H1 (cell line): Measurements from ENCODE around the gene MACROD2. TPM values are rescaled to one million over a fixed set of nuclear protein-coding genes. Genes with fewer than 3 reads are reported as not detected.

ENCODE experiments used
- CTCF ChIA-PET: fragments of 300-600 bp; sonication (Branson Sonifier 250); formaldehyde crosslinking; loops from one replicate; lab custom pipeline; 2021; ENCODE audit not compliant: partially characterized antibody; lab: Charles Lee
- POLR2A ChIA-PET: fragments of 300-600 bp; sonication (Branson Sonifier 250); formaldehyde crosslinking; loops from one replicate; lab custom pipeline; 2021; ENCODE audit warnings: inconsistent platforms; ENCODE audit not compliant: partially characterized antibody; lab: Charles Lee
- DNase-seq, 2 experiments: peaks; one replicate each; pipeline versions ENCODE4 v3.0.0 to v3.0.0-alpha.2; 2010 to 2022; ENCODE audit warnings: low spot score in 2 of 2, low read depth in 1 of 2, mixed read lengths in 1 of 2
- FAIRE-seq: peaks from 2 replicates; lab custom pipeline; 2011; peaks lifted over from hg19 to GRCh38; lab: Jason Lieb, UNC
- H2AFZ ChIP-seq: 2 replicates; pipeline ENCODE4 v1.8.1; 2012; ENCODE audit warnings: low read length, inconsistent platforms
- H2AK5ac ChIP-seq: 2 replicates; pipeline ENCODE4 v1.6.1; 2013; ENCODE audit warnings: low read depth, low read length
- H2BK120ac ChIP-seq: replicated peaks from 2 replicates; pipeline ENCODE3; 2013; ENCODE audit warnings: low read depth, low read length, inconsistent platforms
- H2BK12ac ChIP-seq: 2 replicates; pipeline ENCODE4 v1.6.1; 2013; ENCODE audit warnings: low read depth, low read length
- H2BK15ac ChIP-seq: 2 replicates; pipeline ENCODE4 v1.6.1; 2013; ENCODE audit warnings: low read length
- H2BK20ac ChIP-seq: 2 replicates; pipeline ENCODE4 v1.6.1; 2013; ENCODE audit warnings: low read length
- H2BK5ac ChIP-seq: 2 replicates; pipeline ENCODE4 v1.6.1; 2013; ENCODE audit warnings: low read depth, low read length
- H3K14ac ChIP-seq: 2 replicates; pipeline ENCODE4 v1.6.1; 2013; ENCODE audit warnings: inconsistent platforms; ENCODE audit not compliant: insufficient read length
- H3K18ac ChIP-seq: 2 replicates; pipeline ENCODE4 v1.6.1; 2013; ENCODE audit warnings: low read length; ENCODE audit errors: extremely low read depth
- H3K23ac ChIP-seq: 2 replicates; pipeline ENCODE4 v1.6.1; 2013; ENCODE audit warnings: inconsistent platforms; ENCODE audit not compliant: insufficient read length
- H3K23me2 ChIP-seq: 2 replicates; pipeline ENCODE4 v1.6.1; 2013; ENCODE audit warnings: low read depth, low read length
- H3K27ac ChIP-seq: 2 replicates; pipeline ENCODE4 v1.6.1; 2011; ENCODE audit warnings: low read depth, low read length, inconsistent platforms
- H3K27me3 ChIP-seq, 4 experiments: replicated peaks in 1 of 4; 1 replicate in 1 of 4; 2 replicates in 3 of 4; pipeline versions ENCODE4 v1.6.1 to v1.8.1; 2011 to 2013; ENCODE audit warnings: low read length in 3 of 4, mild to moderate bottlenecking in 3 of 4, inconsistent platforms in 2 of 4, mixed read lengths in 2 of 4, moderate library complexity in 1 of 4; ENCODE audit not compliant: control insufficient read depth in 3 of 4, insufficient read depth in 3 of 4; ENCODE audit errors: extremely low read depth in 1 of 4
- H3K36me3 ChIP-seq, 4 experiments: 2 replicates each; pipeline versions ENCODE4 v1.6.1 to v1.8.1; 2011 to 2013; ENCODE audit warnings: mild to moderate bottlenecking in 4 of 4, low read length in 3 of 4, moderate library complexity in 2 of 4, control low read depth in 1 of 4, inconsistent platforms in 1 of 4; ENCODE audit not compliant: insufficient read depth in 4 of 4, control insufficient read depth in 2 of 4
- H3K4ac ChIP-seq: replicated peaks from 2 replicates; pipeline ENCODE3; 2013; ENCODE audit warnings: low read length, low read depth, mixed read lengths, inconsistent platforms; ENCODE audit not compliant: insufficient read length
- H3K4me1 ChIP-seq, 4 experiments: replicated peaks in 1 of 4; 1 replicate in 1 of 4; 2 replicates in 3 of 4; pipeline versions ENCODE4 v1.6.1 to v1.8.1; 2011 to 2013; ENCODE audit warnings: low read length in 3 of 4, inconsistent platforms in 2 of 4, mixed read lengths in 1 of 4; ENCODE audit not compliant: insufficient read depth in 4 of 4, control insufficient read depth in 3 of 4
- H3K4me2 ChIP-seq, 2 experiments: 2 replicates each; pipeline versions ENCODE4 v1.6.1 to v1.8.1; 2011 to 2013; ENCODE audit warnings: low read depth in 2 of 2, low read length in 2 of 2, control low read depth in 1 of 2, inconsistent platforms in 1 of 2, mild to moderate bottlenecking in 1 of 2; ENCODE audit not compliant: insufficient read depth in 1 of 2
- H3K4me3 ChIP-seq, 4 experiments: fragments of 200-600, 300-600 bp in 1 of 4; sonication (generic), shearing (Covaris generic), sonication (Bioruptor Twin) in 1 of 4; 2 replicates each; pipeline versions ENCODE4 v1.5.1 to v1.8.1; 2011 to 2016; ENCODE audit warnings: low read length in 4 of 4, low read depth in 3 of 4, control low read depth in 2 of 4, inconsistent platforms in 2 of 4, mild to moderate bottlenecking in 2 of 4, mixed read lengths in 1 of 4, moderate library complexity in 1 of 4; ENCODE audit not compliant: insufficient read depth in 2 of 4; ENCODE audit errors: extremely low read depth in 1 of 4
- H3K56ac ChIP-seq: replicated peaks from 2 replicates; pipeline ENCODE3; 2013; ENCODE audit warnings: low read depth, mild to moderate bottlenecking, mixed read lengths, low read length, inconsistent platforms; ENCODE audit not compliant: insufficient read length
- H3K79me1 ChIP-seq: 2 replicates; pipeline ENCODE4 v1.6.1; 2013; ENCODE audit warnings: low read depth, low read length, control low read depth
- H3K79me2 ChIP-seq, 2 experiments: 2 replicates each; pipeline versions ENCODE4 v1.6.1 to v1.8.1; 2012 to 2013; ENCODE audit warnings: low read length in 2 of 2, mild to moderate bottlenecking in 2 of 2, inconsistent platforms in 1 of 2; ENCODE audit not compliant: insufficient read depth in 2 of 2, control insufficient read depth in 1 of 2
- H3K9ac ChIP-seq, 4 experiments: replicated peaks in 1 of 4; 1 replicate in 1 of 4; 2 replicates in 3 of 4; pipeline versions ENCODE4 v1.6.1 to v1.8.1; 2011 to 2013; ENCODE audit warnings: low read depth in 3 of 4, low read length in 3 of 4, control low read depth in 2 of 4, mild to moderate bottlenecking in 2 of 4, moderate library complexity in 2 of 4, inconsistent platforms in 1 of 4; ENCODE audit errors: extremely low read depth in 1 of 4
- H3K9me3 ChIP-seq, 2 experiments: 2 replicates each; pipeline versions ENCODE4 v1.6.1 to v1.8.1; 2012 to 2013; ENCODE audit warnings: mild to moderate bottlenecking in 2 of 2, moderate library complexity in 2 of 2, control low read depth in 1 of 2, inconsistent platforms in 1 of 2, low read depth in 1 of 2, low read length in 1 of 2, mixed read lengths in 1 of 2; ENCODE audit not compliant: insufficient read depth in 2 of 2
- H4K20me1 ChIP-seq, 2 experiments: replicated peaks in 1 of 2; 2 replicates each; pipeline versions ENCODE3 to v1.8.1; 2011 to 2013; ENCODE audit warnings: inconsistent platforms in 2 of 2, low read length in 2 of 2, mild to moderate bottlenecking in 1 of 2; ENCODE audit not compliant: insufficient read depth in 2 of 2, control insufficient read depth in 1 of 2
- H4K5ac ChIP-seq: 2 replicates; pipeline ENCODE4 v1.6.1; 2013; ENCODE audit warnings: low read length, low read depth, mixed read lengths, inconsistent platforms; ENCODE audit not compliant: insufficient read length
- H4K8ac ChIP-seq: 2 replicates; pipeline ENCODE4 v1.8.0; 2013; ENCODE audit warnings: mild to moderate bottlenecking, moderate library complexity, low read length, inconsistent platforms; ENCODE audit not compliant: insufficient read depth; ENCODE audit errors: extremely low read depth
- H4K91ac ChIP-seq: replicated peaks from 2 replicates; pipeline ENCODE3; 2013; ENCODE audit warnings: low read length, mixed read lengths, inconsistent platforms; ENCODE audit not compliant: insufficient read length
- CHD1 ChIP-seq: IDR thresholded peaks from 2 replicates; pipeline ENCODE4 v1.6.1; 2012; ENCODE audit warnings: low read depth, low read length, improper control_type of control experiment
- EP300 ChIP-seq, 2 experiments: IDR thresholded peaks; 1 replicate in 1 of 2; 2 replicates in 1 of 2; pipeline ENCODE4 v1.6.1; 2011 to 2012; ENCODE audit warnings: low read depth in 2 of 2, low read length in 2 of 2, mild to moderate bottlenecking in 2 of 2, borderline replicate concordance in 1 of 2, inconsistent platforms in 1 of 2, moderate library complexity in 1 of 2
- GABPA ChIP-seq: IDR thresholded peaks from 2 replicates; pipeline ENCODE4 v1.6.1; 2011; ENCODE audit warnings: mild to moderate bottlenecking, low read length, moderate library complexity, borderline replicate concordance; ENCODE audit not compliant: insufficient read depth
- GTF2F1 ChIP-seq: IDR thresholded peaks from 2 replicates; pipeline ENCODE4 v1.6.1; 2012; ENCODE audit warnings: low read depth, low read length, improper control_type of control experiment, borderline replicate concordance
- NRF1 ChIP-seq: IDR thresholded peaks from 2 replicates; pipeline ENCODE4 v1.6.1; 2011; ENCODE audit warnings: mild to moderate bottlenecking, low read depth, low read length, improper control_type of control experiment
- PHF8 ChIP-seq: fragments of 200-600 bp; sonication (generic); conservative IDR thresholded peaks from 2 replicates; pipeline ENCODE4 v1.7.1; 2012; ENCODE audit warnings: low read depth, mild to moderate bottlenecking, inconsistent platforms, low read length, moderate library complexity
- RFX5 ChIP-seq: IDR thresholded peaks from 2 replicates; pipeline ENCODE4 v1.6.1; 2011; ENCODE audit warnings: low read depth, low read length, improper control_type of control experiment, borderline replicate concordance
- ZNF274 ChIP-seq: IDR thresholded peaks from 2 replicates; pipeline ENCODE4 v1.7.0; 2012; ENCODE audit warnings: low read length, borderline replicate concordance; ENCODE audit errors: extremely low read depth
- WGBS, 2 experiments: shearing (Covaris generic) in 1 of 2; methylation state at CpG; one replicate each; pipeline versions ENCODE4 v1.1.6 to v1.1.7; 2013 to 2015; ENCODE audit warnings: low lambda C conversion rate in 2 of 2, mixed read lengths in 2 of 2, inconsistent platforms in 1 of 2, low coverage in 1 of 2, missing lambda C conversion rate in 1 of 2; ENCODE audit not compliant: insufficient replicate concordance in 2 of 2, insufficient coverage in 1 of 2, insufficient read length in 1 of 2; ENCODE audit errors: extremely low coverage in 1 of 2, missing lambda C conversion rate in 1 of 2; 5-methylcytosine and 5-hydroxymethylcytosine counted together
- polyA plus RNA-seq, 7 experiments: library from polyadenylated mRNA; depleted of rRNA in 3 of 7; stranded (reverse) in 5 of 7; unstranded in 2 of 7; fragments of >200 nt in 5 of 7; fragments of 200-250 nt in 2 of 7; gene quantifications; 1 replicate in 5 of 7; 2 replicates in 1 of 7; 4 replicates in 1 of 7; pipeline versions ENCODE4 v1.2.1 to v1.2.3, GENCODE V29; 2011 to 2013; ENCODE audit warnings: missing spikeins in 2 of 7, mixed read lengths in 2 of 7
- total RNA-seq: library from RNA; stranded (reverse); fragmentation: NEBNext Ultra II Directional; extraction: Animal tissue kit (Norgen Biotek cat#: 25700); gene quantifications from 2 replicates; pipeline ENCODE4 v1.2.1, GENCODE V29; 2021
- TF ChIP-seq, protein P1 (sequence below): IDR thresholded peaks from 2 replicates; pipeline ENCODE4 v1.6.1; 2012; ENCODE audit warnings: inconsistent platforms
- TF ChIP-seq, protein P2 (sequence below): IDR thresholded peaks from 2 replicates; pipeline ENCODE4 v1.6.1; 2011; ENCODE audit warnings: low read length, improper control_type of control experiment

The MACROD2 gene
- total and polyA plus RNA-seq, 2 of the 8 experiments (the other 6 are each of a cell fraction or from before 2014, with no cell fraction given), result 0.70 to 3.9 TPM

DNA sequence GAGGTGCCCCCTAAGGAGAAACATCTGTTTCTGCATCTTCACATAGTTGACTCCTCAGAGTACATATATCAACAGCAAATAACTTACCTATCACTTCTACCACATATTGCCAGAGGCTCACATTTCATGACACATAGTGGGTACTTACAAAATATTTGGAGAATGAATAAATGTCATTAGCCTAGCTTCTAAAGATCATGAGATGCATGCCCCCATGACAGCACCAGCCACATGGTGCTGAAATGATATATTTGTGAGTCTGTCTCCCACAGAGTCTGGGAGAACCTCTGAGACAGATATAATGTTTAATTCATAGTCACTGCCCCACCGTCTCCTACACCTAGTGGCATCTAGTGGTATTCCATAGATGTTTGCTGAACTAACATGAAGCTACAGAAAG is 2022.3 kb downstream of the MACROD2 start:
- Histone ChIP-seq H3K9ac (no peak overlapping the region), H4K5ac (no peak overlapping the region), H2BK12ac (no peak overlapping the region), H3K56ac (no peak overlapping the region), H4K8ac (no peak overlapping the region), H3K23ac (no peak overlapping the region), H3K18ac (no peak overlapping the region), H3K36me3 (no peaks in the 10 kb centered on the region), H4K91ac (no peak overlapping the region), H3K4me2 (no peak overlapping the region), H3K9me3 (no peaks in the 10 kb centered on the region; a peak in 1 of 4 replicates), H2AFZ (no peak overlapping the region), H3K27ac (no peak overlapping the region), H3K4ac (no peak overlapping the region), H2BK120ac (no peak overlapping the region), H2BK20ac (no peak overlapping the region), H3K79me2 (no peaks in the 10 kb centered on the region), H3K23me2 (no peaks in the 10 kb centered on the region), H2BK5ac (no peak overlapping the region), H3K27me3 (no peaks in the 10 kb centered on the region), H3K4me1 (no peaks in the 10 kb centered on the region), H2BK15ac (no peak overlapping the region), H3K79me1 (no peaks in the 10 kb centered on the region), H3K4me3 (no peak overlapping the region), H3K14ac (no peak overlapping the region), H2AK5ac (no peak overlapping the region), H4K20me1 (no peaks in the 10 kb centered on the region)
- no peak for FAIRE-seq
- DNase-seq, result no peak
- POLR2A ChIA-PET, result no interaction called here
- WGBS, 2 experiments, result 100% methylated on average over 1 of the region's 1 CpG; no CpG with 5 or more reads in 1 of the 2 experiments
- CTCF ChIA-PET, result interaction anchor here (0.6 to 1.7 kb wide), 6 partner anchors 8 to 50 kb away, joined by 3 to 6 read pairs (median 3); no protein-coding TSS in a partner anchor
- TF ChIP-seq RFX5 (no peak), GABPA (no peak), ZNF274 (no peak), CHD1 (no peak), PHF8 (no peak), GTF2F1 (no peak), EP300 (IDR thresholded peaks at IDR 0.05; ENCODE audit: borderline replicate concordance in 1 of 2, low read depth in 2 of 2, low read length in 2 of 2) (no peak), NRF1 (no peak)
- TF ChIP-seq, protein P1, sequence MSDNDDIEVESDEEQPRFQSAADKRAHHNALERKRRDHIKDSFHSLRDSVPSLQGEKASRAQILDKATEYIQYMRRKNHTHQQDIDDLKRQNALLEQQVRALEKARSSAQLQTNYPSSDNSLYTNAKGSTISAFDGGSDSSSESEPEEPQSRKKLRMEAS, result no peak
- TF ChIP-seq, protein P2, sequence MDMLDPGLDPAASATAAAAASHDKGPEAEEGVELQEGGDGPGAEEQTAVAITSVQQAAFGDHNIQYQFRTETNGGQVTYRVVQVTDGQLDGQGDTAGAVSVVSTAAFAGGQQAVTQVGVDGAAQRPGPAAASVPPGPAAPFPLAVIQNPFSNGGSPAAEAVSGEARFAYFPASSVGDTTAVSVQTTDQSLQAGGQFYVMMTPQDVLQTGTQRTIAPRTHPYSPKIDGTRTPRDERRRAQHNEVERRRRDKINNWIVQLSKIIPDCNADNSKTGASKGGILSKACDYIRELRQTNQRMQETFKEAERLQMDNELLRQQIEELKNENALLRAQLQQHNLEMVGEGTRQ, result no peak
